GM12878 (cell line): ENCODE data around the gene DDX39B. TPM values are rescaled to one million over a fixed set of nuclear protein-coding genes. Genes with fewer than 3 reads are reported as not detected.

Experiments
- ATAC-seq: fragments of 200-7000 bp; cut with Tn5 transposase; 3 replicates; pipeline ENCODE4 v1.9.1; 2020; ENCODE audit warnings: mild to moderate bottlenecking, moderate library complexity
- BruUV-seq: library from RNA; stranded (reverse); fragments of 400-500 nt; replicated peaks from 2 replicates; lab custom pipeline; 2021; lab: Mats Ljungman, UMichigan
- CTCF ChIA-PET: fragments of 300-600 bp; sonication (Branson Sonifier 250); formaldehyde crosslinking; extraction: SDS; loops from one replicate; lab custom pipeline; 2021; ENCODE audit warnings: inconsistent platforms; lab: Yijun Ruan, JAX
- POLR2A ChIA-PET: fragments of 350-600 bp; formaldehyde crosslinking; extraction: SDS; loops from one replicate; lab custom pipeline; 2021; ENCODE audit warnings: inconsistent platforms; lab: Charles Lee
- RAD21 ChIA-PET: fragments of 300-600 bp; sonication (Branson Sonifier 250); formaldehyde crosslinking; loops from one replicate; lab custom pipeline; 2023; ENCODE audit warnings: antibody characterized with exemption; ENCODE audit not compliant: unreplicated experiment; lab: Charles Lee
- SMC1A ChIA-PET: fragments of 300-600 bp; sonication (Branson Sonifier 250); formaldehyde crosslinking; loops from one replicate; lab custom pipeline; 2023; ENCODE audit not compliant: unreplicated experiment, uncharacterized antibody; lab: Charles Lee
- DNase-seq: peaks from one replicate; pipeline ENCODE4 v3.0.0-alpha.2; 2011; ENCODE audit warnings: low read depth, low spot score
- FAIRE-seq: peaks from 3 replicates; lab custom pipeline; 2011; peaks lifted over from hg19 to GRCh38; lab: Jason Lieb, UNC
- H2AFZ ChIP-seq: 2 replicates; pipeline ENCODE4 v1.6.0; 2011; ENCODE audit warnings: low read depth, low read length, control low read depth; ENCODE audit not compliant: control insufficient read depth
- H3K27ac ChIP-seq: 2 replicates; pipeline ENCODE4 v1.5.1; 2011; ENCODE audit warnings: control low read depth; ENCODE audit not compliant: control insufficient read depth, insufficient read depth
- H3K27me3 ChIP-seq, 2 experiments: replicated peaks in 1 of 2; 2 replicates each; pipeline versions ENCODE4 v1.6.0 to v1.6.1; 2011; ENCODE audit warnings: low read length in 1 of 2; ENCODE audit not compliant: control insufficient read depth in 2 of 2, insufficient read depth in 2 of 2
- H3K36me3 ChIP-seq, 2 experiments: 2 replicates each; pipeline ENCODE4 v1.5.1; 2011; ENCODE audit warnings: low read length in 1 of 2; ENCODE audit not compliant: control insufficient read depth in 2 of 2, insufficient read depth in 2 of 2
- H3K4me1 ChIP-seq: 2 replicates; pipeline ENCODE4 v1.6.1; 2011; ENCODE audit warnings: mild to moderate bottlenecking, low read length, moderate library complexity, mixed read lengths; ENCODE audit not compliant: control insufficient read depth, insufficient read depth
- H3K4me2 ChIP-seq: 2 replicates; pipeline ENCODE4 v1.6.0; 2011; ENCODE audit warnings: control low read depth; ENCODE audit not compliant: control insufficient read depth, insufficient read depth
- H3K4me3 ChIP-seq: fragments of 200-600 bp; sonication (generic); 2 replicates; pipeline ENCODE4 v1.5.1; 2016
- H3K79me2 ChIP-seq: 2 replicates; pipeline ENCODE4 v1.6.0; 2011; ENCODE audit warnings: low read length; ENCODE audit not compliant: control insufficient read depth, insufficient read depth
- H3K9ac ChIP-seq: 2 replicates; pipeline ENCODE4 v1.8.0; 2011; ENCODE audit warnings: low read length, control low read depth, mixed read lengths; ENCODE audit not compliant: control insufficient read depth, insufficient read depth
- H3K9me3 ChIP-seq: replicated peaks from 3 replicates; pipeline ENCODE4 v1.5.1; 2011; ENCODE audit warnings: mild to moderate bottlenecking, low read length; ENCODE audit not compliant: control insufficient read depth, insufficient read depth
- H4K20me1 ChIP-seq: 2 replicates; pipeline ENCODE4 v1.6.0; 2011; ENCODE audit not compliant: control insufficient read depth, insufficient read depth
- CHD1 ChIP-seq: IDR thresholded peaks from 2 replicates; pipeline ENCODE4 v1.6.1; 2012; ENCODE audit warnings: low read depth, low read length, improper control_type of control experiment
- CHD2 ChIP-seq: IDR thresholded peaks from 2 replicates; pipeline ENCODE4 v1.6.1; 2011; ENCODE audit warnings: low read depth, low read length, improper control_type of control experiment, borderline replicate concordance
- EP300 ChIP-seq, 2 experiments: fragments of 150-350 bp in 1 of 2; IDR thresholded peaks; 2 replicates each; pipeline ENCODE4 v1.6.1; 2011 to 2012; ENCODE audit warnings: low read depth in 2 of 2, low read length in 2 of 2, borderline replicate concordance in 1 of 2, improper control_type of control experiment in 1 of 2, inconsistent platforms in 1 of 2; ENCODE audit not compliant: control insufficient read depth in 1 of 2
- FOS ChIP-seq: IDR thresholded peaks from 3 replicates; pipeline ENCODE4 v1.6.1; 2011; ENCODE audit warnings: borderline replicate concordance; ENCODE audit not compliant: insufficient read length; ENCODE audit errors: extremely low read depth
- JUNB ChIP-seq: IDR thresholded peaks from 2 replicates; pipeline ENCODE4 v1.6.1; 2016; ENCODE audit warnings: antibody characterized with exemption, mild to moderate bottlenecking
- JUND ChIP-seq: IDR thresholded peaks from 2 replicates; pipeline ENCODE4 v1.6.1; 2012; ENCODE audit warnings: low read depth, mild to moderate bottlenecking, low read length, improper control_type of control experiment, moderate library complexity
- KAT2A ChIP-seq: conservative IDR thresholded peaks from 2 replicates; pipeline ENCODE4 v1.6.1; 2011; ENCODE audit warnings: low read depth, low read length; ENCODE audit not compliant: control insufficient read depth
- PRDM15 ChIP-seq: fragments of 450-650 bp; formaldehyde crosslinking; IDR thresholded peaks from 2 replicates; pipeline ENCODE4 v1.4.0; 2020; ENCODE audit warnings: mild to moderate bottlenecking, moderate library complexity
- RAD51 ChIP-seq: fragments of 450-650 bp; IDR thresholded peaks from 2 replicates; pipeline ENCODE4 v1.6.1; 2016; ENCODE audit warnings: moderate library complexity, mild to moderate bottlenecking, inconsistent platforms
- SMARCA5 ChIP-seq: fragments of 450-650 bp; IDR thresholded peaks from 2 replicates; pipeline ENCODE4 v1.6.1; 2017; ENCODE audit warnings: mild to moderate bottlenecking
- SPI1 ChIP-seq: IDR thresholded peaks from 2 replicates; pipeline ENCODE4 v1.6.1; 2011; ENCODE audit warnings: low read depth, mild to moderate bottlenecking, low read length, moderate library complexity, borderline replicate concordance; ENCODE audit not compliant: insufficient read depth
- SREBF2 ChIP-seq: IDR thresholded peaks from 2 replicates; pipeline ENCODE4 v1.6.1; 2012; ENCODE audit warnings: mild to moderate bottlenecking, low read length
- ZNF207 ChIP-seq: fragments of 450-650 bp; IDR thresholded peaks from 2 replicates; pipeline ENCODE4 v1.6.1; 2014; ENCODE audit warnings: antibody characterized with exemption, mild to moderate bottlenecking, borderline replicate concordance
- WGBS: methylation state at CpG from one replicate; pipeline ENCODE4 v1.1.6; 2016; ENCODE audit warnings: low lambda C conversion rate; ENCODE audit not compliant: insufficient replicate concordance, insufficient coverage; ENCODE audit errors: missing lambda C conversion rate; 5-methylcytosine and 5-hydroxymethylcytosine counted together
- in situ Hi-C: fragments of 300-500 bp; cut with MboI; formaldehyde crosslinking; loops from 9 replicates; pipeline ENCODE4 v1.14.3; 2018; ENCODE audit warnings: mixed read lengths
- intact Hi-C: fragments of 100-400 bp; cut with micrococcal nuclease; formaldehyde crosslinking; loops from one replicate; pipeline ENCODE4 v1.14.2; 2022; ENCODE audit not compliant: unreplicated experiment
- polyA plus RNA-seq, 11 experiments: library from polyadenylated mRNA; depleted of rRNA in 4 of 11; unstranded in 6 of 11; stranded (reverse) in 5 of 11; fragments of >200 nt; fragmentation: Nextera tagmentation in 4 of 11; fragmentation: Illumina TruSeq in 1 of 11; extraction: Ambion mirVana in 4 of 11; extraction: Trizol in 1 of 11; gene quantifications; 1 replicate in 1 of 11; 2 replicates in 10 of 11; pipeline versions ENCODE4 v1.2.1 to v1.2.3, GENCODE V29; 2011 to 2016; ENCODE audit warnings: inconsistent platforms in 2 of 11, missing spikeins in 2 of 11, low read depth in 1 of 11
- total RNA-seq, 4 experiments: library from RNA; depleted of rRNA in 3 of 4; stranded (reverse); fragments of >200 nt in 3 of 4; fragmentation: Illumina TruSeq in 1 of 4; extraction: Trizol in 1 of 4; gene quantifications; 2 replicates each; pipeline versions ENCODE4 v1.2.1 to v1.2.3, GENCODE V29; 2013 to 2021
- TF ChIP-seq, protein P1 (sequence below): fragments of 450-650 bp; formaldehyde crosslinking; IDR thresholded peaks from 2 replicates; pipeline ENCODE4 v1.4.0; 2022; ENCODE audit warnings: mild to moderate bottlenecking, moderate library complexity

The DDX39B gene
- total and polyA plus RNA-seq, 10 of the 15 experiments (the other 5 are each of a cell fraction or from before 2014, with no cell fraction given), result 271 to 661 (median 330) TPM

- POLR2A ChIA-PET, result interaction anchor here (0.6 kb wide), 1 partner anchor 120 kb away, joined by 5 read pairs; no protein-coding TSS in a partner anchor
- Histone ChIP-seq H3K4me3 (no peak overlapping the region), H3K9me3 (no peaks in the 10 kb centered on the region)
- CTCF ChIA-PET, result interaction anchor here (0.6 kb wide), 1 partner anchor 10 kb away, joined by 4 read pairs; no protein-coding TSS in a partner anchor
- in situ Hi-C loops, result no loop called here
- TF ChIP-seq, protein P1, sequence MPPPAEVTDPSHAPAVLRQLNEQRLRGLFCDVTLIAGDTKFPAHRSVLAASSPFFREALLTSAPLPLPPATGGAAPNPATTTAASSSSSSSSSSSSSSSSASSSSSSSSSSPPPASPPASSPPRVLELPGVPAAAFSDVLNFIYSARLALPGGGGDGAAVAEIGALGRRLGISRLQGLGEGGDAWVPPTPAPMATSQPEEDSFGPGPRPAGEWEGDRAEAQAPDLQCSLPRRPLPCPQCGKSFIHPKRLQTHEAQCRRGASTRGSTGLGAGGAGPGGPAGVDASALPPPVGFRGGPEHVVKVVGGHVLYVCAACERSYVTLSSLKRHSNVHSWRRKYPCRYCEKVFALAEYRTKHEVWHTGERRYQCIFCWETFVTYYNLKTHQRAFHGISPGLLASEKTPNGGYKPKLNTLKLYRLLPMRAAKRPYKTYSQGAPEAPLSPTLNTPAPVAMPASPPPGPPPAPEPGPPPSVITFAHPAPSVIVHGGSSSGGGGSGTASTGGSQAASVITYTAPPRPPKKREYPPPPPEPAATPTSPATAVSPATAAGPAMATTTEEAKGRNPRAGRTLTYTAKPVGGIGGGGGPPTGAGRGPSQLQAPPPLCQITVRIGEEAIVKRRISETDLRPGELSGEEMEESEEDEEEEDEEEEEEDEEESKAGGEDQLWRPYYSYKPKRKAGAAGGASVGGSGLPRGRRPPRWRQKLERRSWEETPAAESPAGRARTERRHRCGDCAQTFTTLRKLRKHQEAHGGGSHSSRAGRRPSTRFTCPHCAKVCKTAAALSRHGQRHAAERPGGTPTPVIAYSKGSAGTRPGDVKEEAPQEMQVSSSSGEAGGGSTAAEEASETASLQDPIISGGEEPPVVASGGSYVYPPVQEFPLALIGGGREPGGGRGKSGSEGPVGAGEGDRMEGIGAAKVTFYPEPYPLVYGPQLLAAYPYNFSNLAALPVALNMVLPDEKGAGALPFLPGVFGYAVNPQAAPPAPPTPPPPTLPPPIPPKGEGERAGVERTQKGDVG (CRISPR knock-in tag), result no peak
- TF ChIP-seq CHD1, result no peak
- no peak for TF ChIP-seq JUND
- no peak for TF ChIP-seq KAT2A
- no peak for TF ChIP-seq RAD51
- TF ChIP-seq CHD2, result no peak
- TF ChIP-seq ZNF207, result no peak
- TF ChIP-seq SPI1, result no peak
- no peak for TF ChIP-seq JUNB
- TF ChIP-seq PRDM15 (CRISPR knock-in tag), result no peak
- no peak for TF ChIP-seq SMARCA5
- no peak for TF ChIP-seq SREBF2
- TF ChIP-seq FOS, result no peak
- no peak for TF ChIP-seq EP300 (IDR thresholded peaks at IDR 0.05; ENCODE audit: borderline replicate concordance in 1 of 2, control insufficient read depth in 1 of 2, low read depth in 2 of 2, low read length in 2 of 2)
- TF ChIP-seq, all 136 proteins: peak for 0
- Histone ChIP-seq H3K27ac (no peak overlapping the region), H2AFZ (no peak overlapping the region), H3K79me2 (peaks cover 45% of the 10 kb centered on the region), H3K9ac (no peak overlapping the region), H3K36me3 (peaks cover 42 to 53% of the 10 kb centered on the region in 2 experiments), H3K4me2 (peak overlapping the region; percentile 13; the same call in 1 of the 2 replicates), H3K27me3 (no peaks in the 10 kb centered on the region), H4K20me1 (peaks cover 3% of the 10 kb centered on the region), H3K4me1 (no peaks in the 10 kb centered on the region)
- RAD21 ChIA-PET, result no interaction called here
- intact Hi-C loops, result no loop called here
- ATAC-seq, result no peak
- FAIRE-seq, result no peak
- SMC1A ChIA-PET, result no interaction called here
- no TSS peak for BruUV-seq
- whole genome bisulfite sequencing, result 92% methylated on average over 6 of the region's 6 CpGs
- DNase-seq, result no peak
Observed at GRCh38 chr6:31534011-31534410, 7.8 kb downstream of the DDX39B start.
